GM12878 (cell line): ENCODE data around the gene RASSF4. TPM values are rescaled to one million over a fixed set of nuclear protein-coding genes. Genes with fewer than 3 reads are reported as not detected.

ENCODE experiments used
- ATF2 ChIP-seq: IDR thresholded peaks from 2 replicates; pipeline ENCODE4 v1.6.1; 2012; ENCODE audit warnings: low read length, inconsistent platforms
- BACH1 ChIP-seq: fragments of 450-650 bp; IDR thresholded peaks from 2 replicates; pipeline ENCODE4 v1.6.1; 2017; ENCODE audit warnings: mild to moderate bottlenecking, borderline replicate concordance
- CHD2 ChIP-seq: IDR thresholded peaks from 2 replicates; pipeline ENCODE4 v1.6.1; 2011; ENCODE audit warnings: low read depth, low read length, improper control_type of control experiment, borderline replicate concordance
- DPF2 ChIP-seq: fragments of 450-650 bp; IDR thresholded peaks from 2 replicates; pipeline ENCODE4 v1.6.1; 2017; ENCODE audit warnings: mild to moderate bottlenecking
- HDGF ChIP-seq: fragments of 450-650 bp; IDR thresholded peaks from 2 replicates; pipeline ENCODE4 v1.6.1; 2016; ENCODE audit warnings: antibody characterized with exemption
- LARP7 ChIP-seq: fragments of 450-650 bp; IDR thresholded peaks from 2 replicates; pipeline ENCODE4 v1.6.1; 2017; ENCODE audit warnings: mild to moderate bottlenecking
- NBN ChIP-seq: fragments of 450-650 bp; IDR thresholded peaks from 2 replicates; pipeline ENCODE4 v1.6.1; 2016
- NKRF ChIP-seq: fragments of 450-650 bp; conservative IDR thresholded peaks from 2 replicates; pipeline ENCODE4 v1.6.1; 2017; ENCODE audit warnings: mild to moderate bottlenecking, moderate library complexity
- NR2F1 ChIP-seq: fragments of 450-650 bp; conservative IDR thresholded peaks from 2 replicates; pipeline ENCODE4 v1.6.1; 2017; ENCODE audit warnings: mild to moderate bottlenecking
- RELA ChIP-seq: fragments of 450-650 bp; IDR thresholded peaks from 2 replicates; pipeline ENCODE4 v1.8.0; 2014; ENCODE audit warnings: borderline replicate concordance; ENCODE audit not compliant: partially characterized antibody
- RELB ChIP-seq: fragments of 450-650 bp; IDR thresholded peaks from 2 replicates; pipeline ENCODE4 v1.6.1; 2017; ENCODE audit warnings: low read depth, mild to moderate bottlenecking, moderate library complexity
- SKIL ChIP-seq: fragments of 450-650 bp; IDR thresholded peaks from 2 replicates; pipeline ENCODE4 v1.6.1; 2017; ENCODE audit warnings: mild to moderate bottlenecking, low read depth, inconsistent platforms; ENCODE audit not compliant: poor library complexity, severe bottlenecking
- TCF12 ChIP-seq: IDR thresholded peaks from 2 replicates; pipeline ENCODE4 v1.6.1; 2011; ENCODE audit warnings: low read depth, mild to moderate bottlenecking, low read length
- ZBTB40 ChIP-seq: fragments of 450-650 bp; IDR thresholded peaks from 2 replicates; pipeline ENCODE4 v1.6.1; 2016; ENCODE audit warnings: mild to moderate bottlenecking, moderate library complexity, borderline replicate concordance
- ZSCAN29 ChIP-seq: fragments of 450-650 bp; IDR thresholded peaks from 2 replicates; pipeline ENCODE4 v1.6.1; 2017; ENCODE audit warnings: mild to moderate bottlenecking, moderate library complexity
- polyA plus RNA-seq, 11 experiments: library from polyadenylated mRNA; depleted of rRNA in 4 of 11; unstranded in 6 of 11; stranded (reverse) in 5 of 11; fragments of >200 nt; fragmentation: Nextera tagmentation in 4 of 11; fragmentation: Illumina TruSeq in 1 of 11; extraction: Ambion mirVana in 4 of 11; extraction: Trizol in 1 of 11; gene quantifications; 1 replicate in 1 of 11; 2 replicates in 10 of 11; pipeline versions ENCODE4 v1.2.1 to v1.2.3, GENCODE V29; 2011 to 2016; ENCODE audit warnings: inconsistent platforms in 2 of 11, missing spikeins in 2 of 11, low read depth in 1 of 11
- total RNA-seq, 4 experiments: library from RNA; depleted of rRNA in 3 of 4; stranded (reverse); fragments of >200 nt in 3 of 4; fragmentation: Illumina TruSeq in 1 of 4; extraction: Trizol in 1 of 4; gene quantifications; 2 replicates each; pipeline versions ENCODE4 v1.2.1 to v1.2.3, GENCODE V29; 2013 to 2021

Gene RASSF4
- total and polyA plus RNA-seq, 10 of the 15 experiments (the other 5 are each of a cell fraction or from before 2014, with no cell fraction given): 3.7 to 71.1 (median 16.8) TPM

GRCh38 chr10:44963772-44964633 lies 4.4 kb downstream of the RASSF4 start (continued):
- TF ChIP-seq ZBTB40 (no peak; the same call in 1 of the 2 replicates), BACH1 (no peak), NR2F1 (0 out of 2 replicates have a peak, but pooled peaks have one; percentile 10), DPF2 (peak; percentile 28; the same call in 1 of the 2 replicates), NBN (0 out of 2 replicates have a peak, but pooled peaks have one; percentile 25), NKRF (0 out of 2 replicates have a peak, but pooled peaks have one; percentile 31), TCF12 (peak; percentile 67), RELB (no peak; the same call in 1 of the 2 replicates), CHD2 (peak; percentile 83), LARP7 (peak; percentile 57; the same call in 1 of the 2 replicates), ZSCAN29 (no peak), RELA (peak; percentile 33), ATF2 (0 out of 2 replicates have a peak, but pooled peaks have one; percentile 6), SKIL (no peak), HDGF (peak; percentile 69; the same call in 1 of the 2 replicates)
